A673 (cell line): ENCODE results near the gene CLTA. TPM values are rescaled to one million over a fixed set of nuclear protein-coding genes. Genes with fewer than 3 reads are reported as not detected.

Experiments used
- BruUV-seq: library from RNA; stranded (reverse); fragments of 400-500 nt; replicated peaks from 2 replicates; lab custom pipeline; 2021; lab: Mats Ljungman, UMichigan
- CTCF ChIA-PET: fragments of 300-600 bp; sonication (Branson Sonifier 250); formaldehyde crosslinking; loops from one replicate; lab custom pipeline; 2022; ENCODE audit warnings: antibody characterized with exemption; lab: Charles Lee
- POLR2A ChIA-PET: fragments of 300-600 bp; sonication (Branson Sonifier 250); formaldehyde crosslinking; loops from one replicate; lab custom pipeline; 2022; ENCODE audit warnings: antibody characterized with exemption; ENCODE audit not compliant: low non-redundant PET; lab: Charles Lee
- DNase-seq: peaks from one replicate; pipeline ENCODE4 v3.0.0-alpha.2; 2015; ENCODE audit warnings: low spot score
- H3K27ac ChIP-seq: fragments of 200-600 bp; sonication (generic); 2 replicates; pipeline ENCODE4 v1.5.1; 2016; ENCODE audit warnings: mixed run types, low read depth, mild to moderate bottlenecking, mixed read lengths, antibody characterized with exemption, low read length; ENCODE audit not compliant: poor library complexity, severe bottlenecking
- H3K27me3 ChIP-seq: fragments of 200-600 bp; sonication (generic); replicated peaks from 2 replicates; pipeline ENCODE4 v1.6.1; 2017; ENCODE audit warnings: mixed run types, low read depth, mild to moderate bottlenecking, mixed read lengths, antibody characterized with exemption, low read length; ENCODE audit not compliant: insufficient read depth, poor library complexity
- H3K36me3 ChIP-seq: fragments of 200-600 bp; sonication (generic); 2 replicates; pipeline ENCODE4 v1.6.1; 2016; ENCODE audit warnings: mixed run types, mild to moderate bottlenecking, mixed read lengths, antibody characterized with exemption, low read length; ENCODE audit not compliant: insufficient read depth, poor library complexity, severe bottlenecking
- H3K4me1 ChIP-seq: fragments of 200-600 bp; sonication (generic); 2 replicates; pipeline ENCODE4 v1.6.1; 2017; ENCODE audit warnings: mixed run types, mild to moderate bottlenecking, mixed read lengths, antibody characterized with exemption, low read length; ENCODE audit not compliant: insufficient read depth, poor library complexity, severe bottlenecking
- H3K4me3 ChIP-seq: fragments of 200-600 bp; sonication (generic); 2 replicates; pipeline ENCODE4 v1.5.1; 2016; ENCODE audit warnings: low read depth, mixed run types, mild to moderate bottlenecking, mixed read lengths, low read length; ENCODE audit not compliant: poor library complexity, severe bottlenecking
- H3K9me3 ChIP-seq: fragments of 200-600 bp; sonication (generic); 2 replicates; pipeline ENCODE4 v1.6.1; 2016; ENCODE audit warnings: mixed run types, low read depth, mild to moderate bottlenecking, mixed read lengths, antibody characterized with exemption, low read length; ENCODE audit not compliant: poor library complexity, severe bottlenecking
- EZH2 ChIP-seq: fragments of 200-600 bp; sonication (generic); IDR thresholded peaks from 2 replicates; pipeline ENCODE4 v1.6.1; 2017; ENCODE audit warnings: borderline replicate concordance, low read depth, mild to moderate bottlenecking, mixed read lengths, antibody characterized with exemption, low read length; ENCODE audit not compliant: poor library complexity, severe bottlenecking
- intact Hi-C: fragments of 100-400 bp; cut with micrococcal nuclease; formaldehyde crosslinking; loops from one replicate; pipeline ENCODE4 v1.10.0; 2022; ENCODE audit not compliant: unreplicated experiment
- total RNA-seq: library from RNA; stranded (reverse); gene quantifications from 2 replicates; pipeline ENCODE4 v1.2.3, GENCODE V29; 2021
- TF ChIP-seq, protein P1 (sequence below): fragments of 300-800, 200-600 bp; sonication (generic); conservative IDR thresholded peaks from 2 replicates; pipeline ENCODE4 v1.5.1; 2017; ENCODE audit warnings: low read depth, mild to moderate bottlenecking, antibody characterized with exemption, low read length, moderate library complexity, mixed read lengths

CLTA gene
- total RNA-seq, 1 experiment from 2014 or later = 226 TPM

DNA sequence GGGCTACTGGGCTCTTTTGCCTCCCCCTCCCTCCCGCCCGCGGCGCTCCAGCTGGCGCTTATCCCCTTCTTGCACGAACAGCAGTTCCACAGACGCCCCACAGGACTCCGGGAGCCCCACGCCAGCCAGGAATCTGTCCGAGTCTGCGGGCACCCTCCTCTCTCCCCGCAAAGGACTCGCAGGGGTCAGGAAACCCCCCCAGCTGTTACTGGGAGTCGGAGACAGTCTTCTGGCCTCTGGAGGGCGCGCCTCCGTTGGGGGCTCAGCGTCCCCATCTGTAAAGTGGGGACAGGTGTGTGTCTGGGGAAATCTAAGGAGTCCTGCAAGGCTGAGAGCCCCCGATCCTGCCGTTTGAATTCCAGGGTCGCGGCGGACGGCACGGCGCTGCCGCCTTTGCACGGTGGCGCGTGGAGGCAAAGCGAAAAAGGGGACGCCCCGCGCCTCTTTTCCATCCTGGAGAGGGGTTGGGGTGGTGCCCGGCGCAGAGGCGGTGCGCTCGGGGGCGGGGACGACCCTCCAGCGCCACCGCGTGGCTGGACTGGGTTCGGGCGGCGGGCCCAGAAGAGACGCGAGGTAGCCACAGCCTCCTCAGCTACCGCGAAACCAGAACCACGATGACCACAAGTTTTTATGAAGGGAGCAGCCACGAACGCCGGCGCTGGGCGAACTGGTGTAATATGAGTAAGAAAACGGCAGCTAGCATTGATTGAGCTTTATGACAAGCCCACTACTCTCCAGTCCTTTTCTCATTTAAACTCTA, 24.4 kb upstream of the CLTA start:
- no peak for TF ChIP-seq EZH2
- TF ChIP-seq, protein P1, sequence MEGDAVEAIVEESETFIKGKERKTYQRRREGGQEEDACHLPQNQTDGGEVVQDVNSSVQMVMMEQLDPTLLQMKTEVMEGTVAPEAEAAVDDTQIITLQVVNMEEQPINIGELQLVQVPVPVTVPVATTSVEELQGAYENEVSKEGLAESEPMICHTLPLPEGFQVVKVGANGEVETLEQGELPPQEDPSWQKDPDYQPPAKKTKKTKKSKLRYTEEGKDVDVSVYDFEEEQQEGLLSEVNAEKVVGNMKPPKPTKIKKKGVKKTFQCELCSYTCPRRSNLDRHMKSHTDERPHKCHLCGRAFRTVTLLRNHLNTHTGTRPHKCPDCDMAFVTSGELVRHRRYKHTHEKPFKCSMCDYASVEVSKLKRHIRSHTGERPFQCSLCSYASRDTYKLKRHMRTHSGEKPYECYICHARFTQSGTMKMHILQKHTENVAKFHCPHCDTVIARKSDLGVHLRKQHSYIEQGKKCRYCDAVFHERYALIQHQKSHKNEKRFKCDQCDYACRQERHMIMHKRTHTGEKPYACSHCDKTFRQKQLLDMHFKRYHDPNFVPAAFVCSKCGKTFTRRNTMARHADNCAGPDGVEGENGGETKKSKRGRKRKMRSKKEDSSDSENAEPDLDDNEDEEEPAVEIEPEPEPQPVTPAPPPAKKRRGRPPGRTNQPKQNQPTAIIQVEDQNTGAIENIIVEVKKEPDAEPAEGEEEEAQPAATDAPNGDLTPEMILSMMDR = peak; percentile 97
- POLR2A ChIA-PET = no interaction called here

DNA sequence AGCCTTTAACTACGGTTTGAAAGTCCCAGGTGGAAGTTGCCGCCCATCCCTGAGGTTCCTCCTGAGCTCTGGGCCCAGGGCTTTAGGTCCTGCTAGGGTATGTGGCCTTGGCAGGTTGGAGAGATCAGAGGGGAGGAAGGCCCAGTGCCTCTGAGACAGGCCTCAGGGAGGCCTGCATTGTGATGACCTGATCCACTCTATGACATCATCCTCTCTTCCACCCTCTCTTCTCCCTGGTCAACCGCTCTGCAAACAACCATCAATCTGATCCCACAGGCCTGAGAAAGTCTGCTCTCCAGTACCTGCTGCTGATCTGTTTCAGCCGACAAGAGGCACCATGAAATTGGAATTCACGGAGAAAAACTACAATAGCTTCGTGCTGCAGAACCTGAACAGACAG, 21.6 kb upstream of the CLTA start, which contains the start of gene CCIN:
Gene CCIN, plus strand, starts transcription at position 223 of the 400 bp plus-strand sequence. Its CDS starts 115 bp downstream, at position 338.
- Histone ChIP-seq H3K36me3 (no peaks in the 10 kb centered on the region), H3K27ac (no peak within 1 kb of the TSS), H3K27me3 (no peaks in the 10 kb centered on the region), H3K4me1 (no peaks in the 10 kb centered on the region), H3K4me3 (no peak within 1 kb of the TSS), H3K9me3 (no peaks in the 10 kb centered on the region)
- TF ChIP-seq, protein P1 = no peak
- no peak for TF ChIP-seq EZH2
- ChIA-PET CTCF (no interaction called here), POLR2A (no interaction called here)
- no peak for DNase-seq
- intact Hi-C loops = loop anchor here (5.0 kb wide), 2 partner anchors 162 to 217 kb away; no protein-coding TSS in a partner anchor
- BruUV-seq = no TSS peak

More for the DNA sequence above, 24.4 kb upstream of the CLTA start:
- peak; percentile 87 for DNase-seq
- Histone ChIP-seq H3K27ac (no peak overlapping the region), H3K36me3 (no peaks in the 10 kb centered on the region), H3K9me3 (no peaks in the 10 kb centered on the region), H3K27me3 (no peaks in the 10 kb centered on the region), H3K4me1 (peaks cover 6% of the 10 kb centered on the region), H3K4me3 (peak overlapping the region; percentile 49)
- no TSS peak for BruUV-seq
- CTCF ChIA-PET = interaction anchor here (0.6 to 1.6 kb wide), 7 partner anchors 14 to 162 kb away, joined by 3 to 7 read pairs (median 5); partner anchors contain the start of gene CLTA
- intact Hi-C loops = loop anchor here (1.0 to 5.0 kb wide), 3 partner anchors 63 to 214 kb away; no protein-coding TSS in a partner anchor

DNA sequence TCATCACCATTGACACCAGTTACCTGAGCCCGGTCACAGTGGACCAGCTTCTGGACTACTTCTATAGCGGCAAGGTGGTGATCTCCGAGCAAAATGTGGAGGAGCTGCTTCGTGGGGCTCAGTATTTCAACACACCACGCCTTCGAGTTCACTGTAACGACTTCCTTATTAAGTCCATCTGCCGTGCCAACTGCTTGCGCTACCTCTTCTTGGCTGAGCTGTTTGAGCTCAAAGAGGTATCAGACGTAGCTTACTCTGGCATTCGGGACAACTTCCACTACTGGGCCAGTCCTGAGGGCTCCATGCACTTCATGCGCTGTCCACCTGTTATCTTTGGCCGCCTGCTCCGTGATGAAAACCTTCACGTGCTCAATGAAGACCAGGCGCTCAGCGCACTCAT, 21.0 kb upstream of the CLTA start:
- POLR2A ChIA-PET = no interaction called here

More for the DNA sequence above, 21.0 kb upstream of the CLTA start:
- Histone ChIP-seq H3K36me3 (no peaks in the 10 kb centered on the region), H3K9me3 (no peaks in the 10 kb centered on the region), H3K27me3 (no peaks in the 10 kb centered on the region), H3K4me3 (no peak overlapping the region), H3K4me1 (no peaks in the 10 kb centered on the region), H3K27ac (no peak overlapping the region)
- BruUV-seq = no TSS peak
- CTCF ChIA-PET = no interaction called here
- no peak for TF ChIP-seq EZH2
- TF ChIP-seq, protein P1 = no peak
- intact Hi-C loops = loop anchor here (5.0 kb wide), 2 partner anchors 162 to 217 kb away; no protein-coding TSS in a partner anchor
- DNase-seq = no peak
